ENCODE results near the gene GAMT. TPM values are rescaled to one million over a fixed set of nuclear protein-coding genes. Genes with fewer than 3 reads are reported as not detected.

The GAMT gene
- total RNA-seq, 1 experiment from 2014 or later = 27.7 TPM

DNA sequence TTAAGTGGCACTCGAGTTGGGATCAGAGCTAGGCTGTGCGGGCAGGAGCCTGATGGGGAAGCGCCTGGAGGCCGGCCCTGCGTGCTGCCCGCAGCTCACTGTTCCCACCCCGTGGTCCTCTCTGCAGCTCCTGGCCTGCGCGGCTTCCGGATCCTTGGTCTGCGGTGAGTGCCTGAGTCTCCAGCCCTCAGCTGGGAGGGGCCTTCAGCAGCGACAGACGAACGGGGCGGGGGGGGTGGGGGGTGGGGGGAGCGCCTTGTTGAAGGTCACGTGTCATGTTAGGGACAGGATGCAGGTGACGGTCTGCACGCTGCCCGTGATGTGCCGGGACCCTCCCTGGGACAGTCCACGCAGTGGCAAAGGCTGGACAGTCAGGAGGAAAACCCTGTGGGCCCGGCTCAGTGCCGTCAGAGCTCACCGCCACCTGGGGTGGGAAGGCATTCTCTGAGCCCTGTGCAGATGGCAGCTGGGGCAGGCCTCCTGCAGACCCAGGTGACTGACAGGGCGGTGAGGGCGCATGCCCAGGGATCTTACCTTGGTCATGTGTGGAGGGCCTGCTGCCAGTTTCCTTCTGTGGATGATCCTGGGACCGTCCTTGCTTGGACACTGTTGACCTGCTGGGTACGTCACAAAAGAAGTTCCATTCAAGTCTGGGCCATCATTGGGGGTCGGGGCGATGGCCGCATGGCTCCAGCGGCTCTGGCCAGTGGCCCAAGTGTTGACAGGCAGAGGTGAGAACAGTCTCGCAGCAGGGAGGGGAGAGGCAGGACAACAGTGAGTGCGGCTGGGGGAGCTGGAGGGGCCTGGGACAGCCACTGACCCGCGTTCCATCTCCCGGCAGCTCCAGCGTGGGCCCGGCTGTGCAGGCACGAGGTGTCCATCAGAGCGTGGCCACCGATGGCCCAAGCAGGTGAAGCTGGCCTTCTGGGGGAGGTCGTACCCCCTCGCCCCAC lies 13.4 kb downstream of the GAMT start:
- Mint-ChIP-seq H3K9me3 (no peaks in the 10 kb centered on the region), H3K27ac (no peak overlapping the region), H3K4me1 (peaks cover 6% of the 10 kb centered on the region), H3K4me3 (no peak overlapping the region), H3K36me3 (peaks cover 22% of the 10 kb centered on the region), H3K27me3 (ENCODE audit: low read depth) (peaks cover 4% of the 10 kb centered on the region)
- DNase-seq (ENCODE audit: low spot score) = no peak
- ChIA-PET CTCF (interaction anchor here (0.9 to 1.0 kb wide), 2 partner anchors 70 to 103 kb away, joined by 3 read pairs; no protein-coding TSS in a partner anchor), POLR2A (no interaction called here)
- TF ChIP-seq, protein P1, sequence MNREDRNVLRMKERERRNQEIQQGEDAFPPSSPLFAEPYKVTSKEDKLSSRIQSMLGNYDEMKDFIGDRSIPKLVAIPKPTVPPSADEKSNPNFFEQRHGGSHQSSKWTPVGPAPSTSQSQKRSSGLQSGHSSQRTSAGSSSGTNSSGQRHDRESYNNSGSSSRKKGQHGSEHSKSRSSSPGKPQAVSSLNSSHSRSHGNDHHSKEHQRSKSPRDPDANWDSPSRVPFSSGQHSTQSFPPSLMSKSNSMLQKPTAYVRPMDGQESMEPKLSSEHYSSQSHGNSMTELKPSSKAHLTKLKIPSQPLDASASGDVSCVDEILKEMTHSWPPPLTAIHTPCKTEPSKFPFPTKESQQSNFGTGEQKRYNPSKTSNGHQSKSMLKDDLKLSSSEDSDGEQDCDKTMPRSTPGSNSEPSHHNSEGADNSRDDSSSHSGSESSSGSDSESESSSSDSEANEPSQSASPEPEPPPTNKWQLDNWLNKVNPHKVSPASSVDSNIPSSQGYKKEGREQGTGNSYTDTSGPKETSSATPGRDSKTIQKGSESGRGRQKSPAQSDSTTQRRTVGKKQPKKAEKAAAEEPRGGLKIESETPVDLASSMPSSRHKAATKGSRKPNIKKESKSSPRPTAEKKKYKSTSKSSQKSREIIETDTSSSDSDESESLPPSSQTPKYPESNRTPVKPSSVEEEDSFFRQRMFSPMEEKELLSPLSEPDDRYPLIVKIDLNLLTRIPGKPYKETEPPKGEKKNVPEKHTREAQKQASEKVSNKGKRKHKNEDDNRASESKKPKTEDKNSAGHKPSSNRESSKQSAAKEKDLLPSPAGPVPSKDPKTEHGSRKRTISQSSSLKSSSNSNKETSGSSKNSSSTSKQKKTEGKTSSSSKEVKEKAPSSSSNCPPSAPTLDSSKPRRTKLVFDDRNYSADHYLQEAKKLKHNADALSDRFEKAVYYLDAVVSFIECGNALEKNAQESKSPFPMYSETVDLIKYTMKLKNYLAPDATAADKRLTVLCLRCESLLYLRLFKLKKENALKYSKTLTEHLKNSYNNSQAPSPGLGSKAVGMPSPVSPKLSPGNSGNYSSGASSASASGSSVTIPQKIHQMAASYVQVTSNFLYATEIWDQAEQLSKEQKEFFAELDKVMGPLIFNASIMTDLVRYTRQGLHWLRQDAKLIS (CRISPR knock-in tag; IDR thresholded peaks at IDR 0.05; ENCODE audit: borderline replicate concordance) = no peak
- TF ChIP-seq, protein P2, sequence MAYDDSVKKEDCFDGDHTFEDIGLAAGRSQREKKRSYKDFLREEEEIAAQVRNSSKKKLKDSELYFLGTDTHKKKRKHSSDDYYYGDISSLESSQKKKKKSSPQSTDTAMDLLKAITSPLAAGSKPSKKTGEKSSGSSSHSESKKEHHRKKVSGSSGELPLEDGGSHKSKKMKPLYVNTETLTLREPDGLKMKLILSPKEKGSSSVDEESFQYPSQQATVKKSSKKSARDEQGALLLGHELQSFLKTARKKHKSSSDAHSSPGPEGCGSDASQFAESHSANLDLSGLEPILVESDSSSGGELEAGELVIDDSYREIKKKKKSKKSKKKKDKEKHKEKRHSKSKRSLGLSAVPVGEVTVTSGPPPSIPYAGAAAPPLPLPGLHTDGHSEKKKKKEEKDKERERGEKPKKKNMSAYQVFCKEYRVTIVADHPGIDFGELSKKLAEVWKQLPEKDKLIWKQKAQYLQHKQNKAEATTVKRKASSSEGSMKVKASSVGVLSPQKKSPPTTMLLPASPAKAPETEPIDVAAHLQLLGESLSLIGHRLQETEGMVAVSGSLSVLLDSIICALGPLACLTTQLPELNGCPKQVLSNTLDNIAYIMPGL (CRISPR knock-in tag; IDR thresholded peaks at IDR 0.05) = no peak
- TF ChIP-seq, protein P3, sequence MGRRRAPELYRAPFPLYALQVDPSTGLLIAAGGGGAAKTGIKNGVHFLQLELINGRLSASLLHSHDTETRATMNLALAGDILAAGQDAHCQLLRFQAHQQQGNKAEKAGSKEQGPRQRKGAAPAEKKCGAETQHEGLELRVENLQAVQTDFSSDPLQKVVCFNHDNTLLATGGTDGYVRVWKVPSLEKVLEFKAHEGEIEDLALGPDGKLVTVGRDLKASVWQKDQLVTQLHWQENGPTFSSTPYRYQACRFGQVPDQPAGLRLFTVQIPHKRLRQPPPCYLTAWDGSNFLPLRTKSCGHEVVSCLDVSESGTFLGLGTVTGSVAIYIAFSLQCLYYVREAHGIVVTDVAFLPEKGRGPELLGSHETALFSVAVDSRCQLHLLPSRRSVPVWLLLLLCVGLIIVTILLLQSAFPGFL (CRISPR knock-in tag; IDR thresholded peaks at IDR 0.05; ENCODE audit: borderline replicate concordance) = no peak
- TF ChIP-seq FOXJ3 (CRISPR knock-in tag; IDR thresholded peaks at IDR 0.05; ENCODE audit: borderline replicate concordance) = no peak
- TF ChIP-seq, protein P4, sequence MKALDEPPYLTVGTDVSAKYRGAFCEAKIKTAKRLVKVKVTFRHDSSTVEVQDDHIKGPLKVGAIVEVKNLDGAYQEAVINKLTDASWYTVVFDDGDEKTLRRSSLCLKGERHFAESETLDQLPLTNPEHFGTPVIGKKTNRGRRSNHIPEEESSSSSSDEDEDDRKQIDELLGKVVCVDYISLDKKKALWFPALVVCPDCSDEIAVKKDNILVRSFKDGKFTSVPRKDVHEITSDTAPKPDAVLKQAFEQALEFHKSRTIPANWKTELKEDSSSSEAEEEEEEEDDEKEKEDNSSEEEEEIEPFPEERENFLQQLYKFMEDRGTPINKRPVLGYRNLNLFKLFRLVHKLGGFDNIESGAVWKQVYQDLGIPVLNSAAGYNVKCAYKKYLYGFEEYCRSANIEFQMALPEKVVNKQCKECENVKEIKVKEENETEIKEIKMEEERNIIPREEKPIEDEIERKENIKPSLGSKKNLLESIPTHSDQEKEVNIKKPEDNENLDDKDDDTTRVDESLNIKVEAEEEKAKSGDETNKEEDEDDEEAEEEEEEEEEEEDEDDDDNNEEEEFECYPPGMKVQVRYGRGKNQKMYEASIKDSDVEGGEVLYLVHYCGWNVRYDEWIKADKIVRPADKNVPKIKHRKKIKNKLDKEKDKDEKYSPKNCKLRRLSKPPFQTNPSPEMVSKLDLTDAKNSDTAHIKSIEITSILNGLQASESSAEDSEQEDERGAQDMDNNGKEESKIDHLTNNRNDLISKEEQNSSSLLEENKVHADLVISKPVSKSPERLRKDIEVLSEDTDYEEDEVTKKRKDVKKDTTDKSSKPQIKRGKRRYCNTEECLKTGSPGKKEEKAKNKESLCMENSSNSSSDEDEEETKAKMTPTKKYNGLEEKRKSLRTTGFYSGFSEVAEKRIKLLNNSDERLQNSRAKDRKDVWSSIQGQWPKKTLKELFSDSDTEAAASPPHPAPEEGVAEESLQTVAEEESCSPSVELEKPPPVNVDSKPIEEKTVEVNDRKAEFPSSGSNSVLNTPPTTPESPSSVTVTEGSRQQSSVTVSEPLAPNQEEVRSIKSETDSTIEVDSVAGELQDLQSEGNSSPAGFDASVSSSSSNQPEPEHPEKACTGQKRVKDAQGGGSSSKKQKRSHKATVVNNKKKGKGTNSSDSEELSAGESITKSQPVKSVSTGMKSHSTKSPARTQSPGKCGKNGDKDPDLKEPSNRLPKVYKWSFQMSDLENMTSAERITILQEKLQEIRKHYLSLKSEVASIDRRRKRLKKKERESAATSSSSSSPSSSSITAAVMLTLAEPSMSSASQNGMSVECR (CRISPR knock-in tag; IDR thresholded peaks at IDR 0.05; ENCODE audit: borderline replicate concordance) = no peak
- no peak for TF ChIP-seq NFATC4 (CRISPR knock-in tag; IDR thresholded peaks at IDR 0.05)
- TF ChIP-seq, protein P5, sequence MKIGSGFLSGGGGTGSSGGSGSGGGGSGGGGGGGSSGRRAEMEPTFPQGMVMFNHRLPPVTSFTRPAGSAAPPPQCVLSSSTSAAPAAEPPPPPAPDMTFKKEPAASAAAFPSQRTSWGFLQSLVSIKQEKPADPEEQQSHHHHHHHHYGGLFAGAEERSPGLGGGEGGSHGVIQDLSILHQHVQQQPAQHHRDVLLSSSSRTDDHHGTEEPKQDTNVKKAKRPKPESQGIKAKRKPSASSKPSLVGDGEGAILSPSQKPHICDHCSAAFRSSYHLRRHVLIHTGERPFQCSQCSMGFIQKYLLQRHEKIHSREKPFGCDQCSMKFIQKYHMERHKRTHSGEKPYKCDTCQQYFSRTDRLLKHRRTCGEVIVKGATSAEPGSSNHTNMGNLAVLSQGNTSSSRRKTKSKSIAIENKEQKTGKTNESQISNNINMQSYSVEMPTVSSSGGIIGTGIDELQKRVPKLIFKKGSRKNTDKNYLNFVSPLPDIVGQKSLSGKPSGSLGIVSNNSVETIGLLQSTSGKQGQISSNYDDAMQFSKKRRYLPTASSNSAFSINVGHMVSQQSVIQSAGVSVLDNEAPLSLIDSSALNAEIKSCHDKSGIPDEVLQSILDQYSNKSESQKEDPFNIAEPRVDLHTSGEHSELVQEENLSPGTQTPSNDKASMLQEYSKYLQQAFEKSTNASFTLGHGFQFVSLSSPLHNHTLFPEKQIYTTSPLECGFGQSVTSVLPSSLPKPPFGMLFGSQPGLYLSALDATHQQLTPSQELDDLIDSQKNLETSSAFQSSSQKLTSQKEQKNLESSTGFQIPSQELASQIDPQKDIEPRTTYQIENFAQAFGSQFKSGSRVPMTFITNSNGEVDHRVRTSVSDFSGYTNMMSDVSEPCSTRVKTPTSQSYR (CRISPR knock-in tag; IDR thresholded peaks at IDR 0.05) = no peak
- no peak for TF ChIP-seq ZNF423 (CRISPR knock-in tag; IDR thresholded peaks at IDR 0.05)
- TF ChIP-seq, protein P6, sequence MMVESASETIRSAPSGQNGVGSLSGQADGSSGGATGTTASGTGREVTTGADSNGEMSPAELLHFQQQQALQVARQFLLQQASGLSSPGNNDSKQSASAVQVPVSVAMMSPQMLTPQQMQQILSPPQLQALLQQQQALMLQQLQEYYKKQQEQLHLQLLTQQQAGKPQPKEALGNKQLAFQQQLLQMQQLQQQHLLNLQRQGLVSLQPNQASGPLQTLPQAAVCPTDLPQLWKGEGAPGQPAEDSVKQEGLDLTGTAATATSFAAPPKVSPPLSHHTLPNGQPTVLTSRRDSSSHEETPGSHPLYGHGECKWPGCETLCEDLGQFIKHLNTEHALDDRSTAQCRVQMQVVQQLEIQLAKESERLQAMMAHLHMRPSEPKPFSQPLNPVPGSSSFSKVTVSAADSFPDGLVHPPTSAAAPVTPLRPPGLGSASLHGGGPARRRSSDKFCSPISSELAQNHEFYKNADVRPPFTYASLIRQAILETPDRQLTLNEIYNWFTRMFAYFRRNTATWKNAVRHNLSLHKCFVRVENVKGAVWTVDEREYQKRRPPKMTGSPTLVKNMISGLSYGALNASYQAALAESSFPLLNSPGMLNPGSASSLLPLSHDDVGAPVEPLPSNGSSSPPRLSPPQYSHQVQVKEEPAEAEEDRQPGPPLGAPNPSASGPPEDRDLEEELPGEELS (CRISPR knock-in tag; IDR thresholded peaks at IDR 0.05) = no peak
- no peak for TF ChIP-seq RORB (CRISPR knock-in tag; IDR thresholded peaks at IDR 0.05)
- TF ChIP-seq ZNF317 (CRISPR knock-in tag; IDR thresholded peaks at IDR 0.05; ENCODE audit: borderline replicate concordance, low read depth) = no peak
- no peak for TF ChIP-seq FOXP1 (CRISPR knock-in tag; IDR thresholded peaks at IDR 0.05; ENCODE audit: borderline replicate concordance)
- TF ChIP-seq, protein P7, sequence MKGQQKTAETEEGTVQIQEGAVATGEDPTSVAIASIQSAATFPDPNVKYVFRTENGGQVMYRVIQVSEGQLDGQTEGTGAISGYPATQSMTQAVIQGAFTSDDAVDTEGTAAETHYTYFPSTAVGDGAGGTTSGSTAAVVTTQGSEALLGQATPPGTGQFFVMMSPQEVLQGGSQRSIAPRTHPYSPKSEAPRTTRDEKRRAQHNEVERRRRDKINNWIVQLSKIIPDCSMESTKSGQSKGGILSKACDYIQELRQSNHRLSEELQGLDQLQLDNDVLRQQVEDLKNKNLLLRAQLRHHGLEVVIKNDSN (CRISPR knock-in tag; IDR thresholded peaks at IDR 0.05) = no peak
- ATAC-seq = no peak
